T-cell (primary cell): ENCODE measurements around the gene NR2C1. TPM values are rescaled to one million over a fixed set of nuclear protein-coding genes. Genes with fewer than 3 reads are reported as not detected.

Experiments
- ATAC-seq, 4 experiments: fragments of 200-7000 bp in 3 of 4; fragments of 150-1000 bp in 1 of 4; cut with Tn5 transposase; replicated peaks in 1 of 4; 1 replicate in 3 of 4; 2 replicates in 1 of 4; pipeline ENCODE4 v1.10.0; 2021; ENCODE audit warnings: moderate library complexity in 3 of 4, mild to moderate bottlenecking in 2 of 4, moderate number of reproducible peaks in 1 of 4
- CTCF ChIA-PET, 2 donors: fragments of 300-600 bp; sonication (Branson Sonifier 250); formaldehyde crosslinking; loops; one replicate each; lab custom pipeline; 2022; ENCODE audit warnings: antibody characterized with exemption in 2 of 2; lab: Charles Lee
- POLR2A ChIA-PET, 2 donors: fragments of 300-600 bp; sonication (Branson Sonifier 250); formaldehyde crosslinking; loops; one replicate each; lab custom pipeline; 2022; ENCODE audit warnings: antibody characterized with exemption in 2 of 2; lab: Charles Lee
- DNase-seq, 35 experiments: peaks; one replicate each; pipeline versions ENCODE4 v3.0.0 to v3.0.0-alpha.2; 2013 to 2023
- H3K27ac ChIP-seq: one replicate; pipeline ENCODE4 v1.5.1; 2013; ENCODE audit warnings: low read length
- H3K27me3 ChIP-seq, 2 experiments: replicated peaks in 1 of 2; 1 replicate in 1 of 2; 2 replicates in 1 of 2; pipeline versions ENCODE4 v1.6.1 to v1.7.0; 2013; ENCODE audit warnings: low read length in 1 of 2, mixed read lengths in 1 of 2; ENCODE audit not compliant: control insufficient read depth in 2 of 2, insufficient read depth in 2 of 2; ENCODE audit errors: extremely low read depth in 1 of 2
- H3K36me3 ChIP-seq, 2 donors: 1 replicate in 1 of 2; 2 replicates in 1 of 2; pipeline versions ENCODE4 v1.6.1 to v1.7.0; 2013; ENCODE audit warnings: low read length in 1 of 2; ENCODE audit not compliant: control insufficient read depth in 2 of 2, insufficient read depth in 1 of 2; ENCODE audit errors: extremely low read depth in 1 of 2
- H3K4me1 ChIP-seq, 2 experiments: 1 replicate in 1 of 2; 2 replicates in 1 of 2; pipeline versions ENCODE4 v1.6.1 to v1.7.0; 2013; ENCODE audit warnings: low read length in 2 of 2, mixed read lengths in 1 of 2; ENCODE audit not compliant: insufficient read depth in 2 of 2, control insufficient read depth in 1 of 2; ENCODE audit errors: extremely low read depth in 1 of 2
- H3K4me3 ChIP-seq, 2 donors: 1 replicate in 1 of 2; 2 replicates in 1 of 2; pipeline versions ENCODE4 v1.5.1 to v1.7.0; 2013; ENCODE audit warnings: mild to moderate bottlenecking in 2 of 2, low read length in 1 of 2, moderate library complexity in 1 of 2; ENCODE audit not compliant: control insufficient read depth in 1 of 2; ENCODE audit errors: extremely low read depth in 1 of 2
- H3K9me3 ChIP-seq: 2 replicates; pipeline ENCODE4 v1.7.0; 2013
- H3K27ac Mint-ChIP-seq, 2 donors: one replicate each; pipeline ENCODE4 v1.8.0; 2020 to 2021; ENCODE audit warnings: mild to moderate bottlenecking in 2 of 2, mixed read lengths in 2 of 2
- H3K27me3 Mint-ChIP-seq, 2 donors: one replicate each; pipeline ENCODE4 v1.8.0; 2021 to 2022; ENCODE audit warnings: mixed read lengths in 2 of 2
- H3K36me3 Mint-ChIP-seq: one replicate; pipeline ENCODE4 v1.8.0; 2021; ENCODE audit warnings: mixed read lengths
- H3K4me1 Mint-ChIP-seq, 3 donors: one replicate each; pipeline ENCODE4 v1.8.0; 2020 to 2022; ENCODE audit warnings: mixed read lengths in 3 of 3, mild to moderate bottlenecking in 1 of 3
- H3K4me3 Mint-ChIP-seq, 3 donors: one replicate each; pipeline ENCODE4 v1.8.0; 2020 to 2022; ENCODE audit warnings: mild to moderate bottlenecking in 3 of 3, mixed read lengths in 3 of 3, moderate library complexity in 3 of 3
- H3K9me3 Mint-ChIP-seq, 3 donors: one replicate each; pipeline ENCODE4 v1.8.0; 2020 to 2022; ENCODE audit warnings: mixed read lengths in 3 of 3
- WGBS: methylation state at CpG from one replicate; pipeline ENCODE4 v1.1.5; 2013; ENCODE audit warnings: missing lambda C conversion rate; ENCODE audit not compliant: insufficient coverage; 5-methylcytosine and 5-hydroxymethylcytosine counted together
- total RNA-seq, 35 experiments: library from RNA in 6 of 35; stranded (reverse) in 6 of 35; fragments of 120-200 nt in 1 of 35; gene quantifications; one replicate each; pipeline versions ENCODE4 v1.2.1 to v1.2.4 and lab custom pipeline; 2013 to 2026

Gene NR2C1
- total RNA-seq, 5 donors from 2014 or later (not counting 1 experiment from before 2014, with no cell fraction given): 35.3 to 47.2 (median 39.6) TPM

DNA sequence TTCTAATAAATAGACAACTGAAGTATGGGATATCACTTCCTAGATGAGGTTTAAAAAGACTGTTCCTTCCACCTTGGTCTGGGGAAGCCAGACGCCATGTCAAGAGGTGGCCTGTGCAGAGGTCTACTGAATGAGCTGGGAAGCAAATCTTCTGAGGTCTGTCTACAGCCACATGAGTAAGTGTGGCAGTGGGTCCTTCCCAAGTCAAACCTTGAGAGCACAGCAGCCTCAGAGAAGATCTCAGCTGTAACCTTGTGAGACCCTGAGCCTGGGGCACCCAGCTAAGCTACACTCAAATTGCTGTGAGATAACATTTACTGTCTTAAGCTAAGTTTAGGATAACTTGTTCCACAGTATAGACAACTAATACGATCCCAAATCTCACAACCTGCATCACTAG is 90.1 kb downstream of the NR2C1 start:
- Histone ChIP-seq H3K4me1 (peaks cover 14 to 48% of the 10 kb centered on the region in 2 experiments), H3K9me3 (no peaks in the 10 kb centered on the region), H3K27me3 (no peaks in the 10 kb centered on the region), H3K36me3 (peaks cover 0 to 9% of the 10 kb centered on the region in 2 donors), H3K27ac (no peak overlapping the region), H3K4me3 (no peak overlapping the region)
- WGBS: 94% methylated on average over 2 of the region's 2 CpGs
- no peak for DNase-seq
- ChIA-PET CTCF (interaction anchor here in 1 of 2 donors (0.6 kb wide), 1 partner anchor 22 kb away, joined by 4 read pairs; no protein-coding TSS in a partner anchor), POLR2A (interaction anchor here in 1 of 2 donors (0.6 kb wide), 1 partner anchor 115 kb away, joined by 3 read pairs; no protein-coding TSS in a partner anchor)
- H3K4me3 Mint-ChIP-seq: peak overlapping the region in 1 of 3 donors; percentile 40
- no peaks in the 10 kb centered on the region for H3K9me3 Mint-ChIP-seq
- H3K27me3 Mint-ChIP-seq: no peaks in the 10 kb centered on the region
- peaks cover 19% of the 10 kb centered on the region for H3K36me3 Mint-ChIP-seq
- H3K27ac Mint-ChIP-seq: peak overlapping the region in 1 of 2 donors; percentile 62
- no peak for ATAC-seq
- H3K4me1 Mint-ChIP-seq: peaks cover 62 to 69% (median 62%) of the 10 kb centered on the region in 3 donors

DNA sequence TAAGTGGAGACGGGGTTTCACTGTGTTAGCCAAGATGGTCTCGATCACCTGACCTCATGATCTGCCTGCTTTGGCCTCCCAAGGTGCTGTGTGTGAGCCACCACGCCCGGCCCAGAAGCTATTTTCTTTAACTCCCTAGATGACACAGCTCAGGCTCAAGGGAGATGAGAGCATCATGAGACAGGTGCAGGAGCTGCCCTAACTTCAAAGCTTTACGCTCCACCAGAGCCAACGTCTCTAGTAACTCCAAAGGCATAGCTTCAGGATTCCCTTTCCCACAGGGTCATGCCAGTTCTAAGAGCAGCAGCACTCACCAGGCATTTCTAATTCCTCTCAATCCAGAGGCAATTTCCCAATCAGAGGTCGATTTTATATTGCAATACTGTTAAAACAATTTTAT is 91.0 kb downstream of the NR2C1 start:
- Mint-ChIP-seq H3K9me3 (no peaks in the 10 kb centered on the region), H3K27me3 (no peaks in the 10 kb centered on the region), H3K4me3 (no peak overlapping the region), H3K36me3 (peaks cover 22% of the 10 kb centered on the region), H3K4me1 (peaks cover 61 to 68% (median 62%) of the 10 kb centered on the region in 3 donors), H3K27ac (no peak overlapping the region)
- H3K27ac ChIP-seq: no peak overlapping the region
- POLR2A ChIA-PET: no interaction called here
- 93% methylated on average over 3 of the region's 7 CpGs for WGBS
- CTCF ChIA-PET: interaction anchor here (0.5 to 1.0 kb wide), 4 partner anchors 8 to 776 kb away, joined by 3 to 4 read pairs (median 4); no protein-coding TSS in a partner anchor
- no peaks in the 10 kb centered on the region for H3K27me3 ChIP-seq
- no peaks in the 10 kb centered on the region for H3K9me3 ChIP-seq
- H3K36me3 ChIP-seq: peaks cover 0 to 9% of the 10 kb centered on the region in 2 donors
- no peak for ATAC-seq
- no peak for DNase-seq
- no peak overlapping the region for H3K4me3 ChIP-seq
- peaks cover 10 to 44% of the 10 kb centered on the region in 2 experiments for H3K4me1 ChIP-seq

DNA sequence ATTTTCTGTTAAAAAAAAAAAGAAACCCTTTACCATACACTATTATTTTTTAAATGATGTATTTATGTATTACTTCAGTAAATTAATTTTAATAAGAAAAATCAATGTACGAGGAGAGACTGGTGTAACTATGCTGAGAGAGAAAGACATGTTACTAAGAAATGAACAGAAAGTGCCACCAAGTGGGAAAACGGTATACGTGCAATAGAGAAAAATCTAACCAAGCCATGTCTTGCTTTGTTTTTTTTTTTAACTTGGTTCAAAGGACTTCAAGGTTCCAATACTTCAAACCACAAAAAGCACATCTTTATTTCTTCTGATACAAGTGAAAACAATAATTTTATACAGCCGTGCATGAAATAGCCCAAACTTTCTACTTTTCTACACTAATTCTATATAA is 92.8 kb downstream of the NR2C1 start:
- peaks cover 57 to 62% (median 61%) of the 10 kb centered on the region in 3 donors for H3K4me1 Mint-ChIP-seq
- DNase-seq (peak in 1 of 35 experiments; percentile 56), ATAC-seq (peak; percentile 29 to 84 (median 40))
- Histone ChIP-seq H3K27ac (no peak overlapping the region), H3K4me1 (peaks cover 0 to 36% of the 10 kb centered on the region in 2 experiments), H3K4me3 (no peak overlapping the region), H3K9me3 (no peaks in the 10 kb centered on the region), H3K36me3 (peaks cover 0 to 12% of the 10 kb centered on the region in 2 donors), H3K27me3 (no peaks in the 10 kb centered on the region)
- H3K9me3 Mint-ChIP-seq: no peaks in the 10 kb centered on the region
- H3K36me3 Mint-ChIP-seq: peaks cover 24% of the 10 kb centered on the region
- WGBS: no CpG with 5 or more reads among the region's 4 CpGs
- POLR2A ChIA-PET: interaction anchor here in 1 of 2 donors (0.6 kb wide), 1 partner anchor 9 kb away, joined by 8 read pairs; no protein-coding TSS in a partner anchor
- peak overlapping the region; percentile 48 to 49 for H3K27ac Mint-ChIP-seq
- H3K4me3 Mint-ChIP-seq: peak overlapping the region in 1 of 3 donors; percentile 32
- CTCF ChIA-PET: interaction anchor here in 1 of 2 donors (0.6 kb wide), 1 partner anchor 8 kb away, joined by 7 read pairs; no protein-coding TSS in a partner anchor
- H3K27me3 Mint-ChIP-seq: no peaks in the 10 kb centered on the region

DNA sequence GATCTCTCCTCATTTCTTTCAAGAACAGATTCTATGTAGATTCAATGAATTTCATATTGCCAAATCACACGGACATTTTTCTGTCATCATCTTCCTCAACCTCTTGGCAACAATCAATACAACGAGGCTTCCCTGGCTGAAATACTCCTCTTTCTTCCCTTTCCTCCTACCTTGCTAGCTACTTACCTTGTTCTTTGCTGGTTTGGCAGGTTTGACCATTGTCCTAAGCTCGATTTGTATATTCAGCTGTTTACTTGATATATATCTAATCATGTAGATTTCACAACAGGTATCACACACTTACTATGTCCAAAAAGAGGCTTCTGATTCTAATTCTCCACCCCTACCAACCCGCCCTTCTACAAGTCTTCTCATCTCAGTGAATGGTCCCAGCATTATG is 93.5 kb downstream of the NR2C1 start:
- Mint-ChIP-seq H3K27ac (no peak overlapping the region), H3K4me3 (no peak overlapping the region), H3K27me3 (no peaks in the 10 kb centered on the region), H3K36me3 (peaks cover 28% of the 10 kb centered on the region), H3K9me3 (no peaks in the 10 kb centered on the region), H3K4me1 (peaks cover 57 to 69% (median 63%) of the 10 kb centered on the region in 3 donors)
- H3K4me1 ChIP-seq: peaks cover 0 to 30% of the 10 kb centered on the region in 2 experiments
- H3K36me3 ChIP-seq: peaks cover 0 to 11% of the 10 kb centered on the region in 2 donors
- ChIA-PET CTCF (no interaction called here), POLR2A (no interaction called here)
- no peak for ATAC-seq
- H3K4me3 ChIP-seq: no peak overlapping the region
- no peaks in the 10 kb centered on the region for H3K27me3 ChIP-seq
- 92% methylated on average over 3 of the region's 4 CpGs for WGBS
- no peak overlapping the region for H3K27ac ChIP-seq
- DNase-seq: no peak
- no peaks in the 10 kb centered on the region for H3K9me3 ChIP-seq

DNA sequence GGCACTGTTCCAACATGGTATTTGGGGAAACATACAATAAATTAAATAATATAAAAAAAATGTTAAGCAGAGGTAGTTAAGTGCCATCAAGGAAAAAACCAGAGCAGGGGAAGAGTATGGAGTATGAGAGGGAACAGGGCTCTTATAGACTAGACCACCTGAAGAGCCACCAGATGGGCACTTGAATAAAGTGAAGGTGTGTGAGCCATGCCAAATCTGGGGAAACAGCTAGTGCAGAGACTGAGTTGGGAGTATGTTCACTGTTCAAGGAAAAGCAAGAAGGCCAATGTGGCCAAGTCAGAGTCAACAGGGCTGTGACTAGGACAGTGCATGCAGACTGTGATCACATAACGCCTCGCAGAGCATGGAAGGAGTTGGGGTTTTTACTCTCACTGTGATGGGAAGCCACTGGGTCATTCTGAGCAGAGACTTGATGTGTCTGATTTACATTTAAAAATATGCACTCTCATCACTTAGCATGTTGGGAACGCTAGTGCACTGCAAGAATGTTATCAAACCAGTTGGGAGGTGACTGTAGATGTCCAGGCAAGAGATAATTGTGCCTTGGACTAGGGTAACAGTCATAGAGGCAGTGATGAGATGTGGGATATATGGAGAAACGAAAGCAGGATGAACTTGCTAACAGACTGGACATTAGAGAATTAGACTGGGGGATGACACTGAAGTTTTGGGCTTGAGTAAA is 95.5 kb downstream of the NR2C1 start:
- WGBS: 100% methylated on average over 2 of the region's 4 CpGs
- H3K27me3 ChIP-seq: no peaks in the 10 kb centered on the region
- Mint-ChIP-seq H3K4me1 (peaks cover 49 to 63% (median 51%) of the 10 kb centered on the region in 3 donors), H3K27ac (no peak overlapping the region), H3K36me3 (peaks cover 30% of the 10 kb centered on the region), H3K4me3 (no peak overlapping the region), H3K9me3 (no peaks in the 10 kb centered on the region), H3K27me3 (no peaks in the 10 kb centered on the region)
- H3K36me3 ChIP-seq: peaks cover 0 to 3% of the 10 kb centered on the region in 2 donors
- peaks cover 0 to 13% of the 10 kb centered on the region in 2 experiments for H3K4me1 ChIP-seq
- H3K4me3 ChIP-seq: no peak overlapping the region
- no peak for DNase-seq
- H3K9me3 ChIP-seq: no peaks in the 10 kb centered on the region
- ChIA-PET POLR2A (no interaction called here), CTCF (interaction anchor here (0.6 to 0.7 kb wide), 3 partner anchors 55 to 557 kb away, joined by 3 read pairs; no protein-coding TSS in a partner anchor)
- no peak overlapping the region for H3K27ac ChIP-seq
- ATAC-seq: no peak

DNA sequence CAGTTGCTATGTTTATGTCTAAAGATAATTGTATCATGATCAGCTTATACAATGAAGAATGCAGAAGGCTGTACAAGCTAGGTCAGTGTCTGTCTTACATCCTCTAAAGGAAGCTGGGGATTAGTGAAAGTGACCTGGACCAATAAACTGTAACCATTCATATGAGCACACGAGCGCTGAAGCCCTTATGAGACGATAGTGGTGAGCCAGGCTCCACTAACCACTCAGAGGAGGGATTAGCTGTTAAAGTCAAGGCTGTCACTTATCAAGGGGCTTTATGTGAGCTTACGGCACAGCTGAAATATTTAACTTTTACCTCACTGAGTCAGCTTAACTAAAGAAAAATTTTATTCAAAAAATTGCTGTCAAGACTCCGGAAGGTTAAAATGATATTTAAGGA is 100.2 kb downstream of the NR2C1 start:
- Mint-ChIP-seq H3K9me3 (no peaks in the 10 kb centered on the region), H3K36me3 (peaks cover 48% of the 10 kb centered on the region), H3K4me1 (peaks cover 23 to 42% (median 24%) of the 10 kb centered on the region in 3 donors), H3K4me3 (no peak overlapping the region), H3K27ac (no peak overlapping the region), H3K27me3 (no peaks in the 10 kb centered on the region)
- ChIA-PET POLR2A (interaction anchor here (0.6 to 0.7 kb wide), 2 partner anchors 17 to 210 kb away, joined by 3 to 6 read pairs; no protein-coding TSS in a partner anchor), CTCF (interaction anchor here in 1 of 2 donors (1.0 kb wide), 1 partner anchor 16 kb away, joined by 3 read pairs; no protein-coding TSS in a partner anchor)
- ATAC-seq (no peak), DNase-seq (no peak)
- H3K9me3 ChIP-seq: no peaks in the 10 kb centered on the region
- WGBS: no CpG with 5 or more reads among the region's 5 CpGs
- no peak overlapping the region for H3K4me3 ChIP-seq
- H3K36me3 ChIP-seq: peaks cover 0 to 23% of the 10 kb centered on the region in 2 donors
- H3K27ac ChIP-seq: no peak overlapping the region
- no peaks in the 10 kb centered on the region for H3K27me3 ChIP-seq
- peaks cover 0 to 6% of the 10 kb centered on the region in 2 experiments for H3K4me1 ChIP-seq
